Upper lobe of right lung (tissue), 1 donor: ENCODE results near the gene RBM24. TPM values are rescaled to one million over a fixed set of nuclear protein-coding genes. Genes with fewer than 3 reads are reported as not detected.

Source experiments
- ATAC-seq: fragments of 200-7000 bp; cut with Tn5 transposase; one replicate; pipeline ENCODE4 v1.9.1; 2020; ENCODE audit warnings: mild to moderate bottlenecking, moderate library complexity
- DNase-seq: peaks from one replicate; pipeline ENCODE4 v3.0.0-alpha.2; 2020
- H3K27ac ChIP-seq: fragments of 200-600 bp; one replicate; pipeline ENCODE4 v1.8.0; 2022
- H3K27me3 ChIP-seq: fragments of 200-600 bp; one replicate; pipeline ENCODE4 v1.8.0; 2022; ENCODE audit warnings: mild to moderate bottlenecking
- H3K36me3 ChIP-seq: fragments of 200-600 bp; one replicate; pipeline ENCODE4 v1.8.0; 2022
- H3K4me1 ChIP-seq: fragments of 200-600 bp; one replicate; pipeline ENCODE4 v1.8.0; 2022
- H3K4me3 ChIP-seq: fragments of 200-600 bp; one replicate; pipeline ENCODE4 v1.8.0; 2022; ENCODE audit warnings: mild to moderate bottlenecking
- H3K9me3 ChIP-seq: fragments of 200-600 bp; one replicate; pipeline ENCODE4 v1.8.0; 2022
- intact Hi-C: fragments of 100-400 bp; cut with DNase I; formaldehyde crosslinking; loops from one replicate; pipeline ENCODE4 v1.11.0; 2022
- total RNA-seq: library from RNA; stranded (reverse); fragmentation: NEBNext Ultra II Directional; extraction: Animal tissue kit (Norgen Biotek cat#: 25700); gene quantifications from one replicate; pipeline ENCODE4 v1.2.1, GENCODE V29; 2021
- TF ChIP-seq, protein P1 (sequence below): fragments of 200-600 bp; IDR thresholded peaks from one replicate; pipeline ENCODE4 v1.8.0; 2022; ENCODE audit warnings: antibody characterized with exemption
- donor health status: DM: no; HTN: yes; CAD: no; lungs with severe emphysema.

RBM24 gene
- total RNA-seq, 1 donor from 2014 or later = 0.49 TPM

DNA sequence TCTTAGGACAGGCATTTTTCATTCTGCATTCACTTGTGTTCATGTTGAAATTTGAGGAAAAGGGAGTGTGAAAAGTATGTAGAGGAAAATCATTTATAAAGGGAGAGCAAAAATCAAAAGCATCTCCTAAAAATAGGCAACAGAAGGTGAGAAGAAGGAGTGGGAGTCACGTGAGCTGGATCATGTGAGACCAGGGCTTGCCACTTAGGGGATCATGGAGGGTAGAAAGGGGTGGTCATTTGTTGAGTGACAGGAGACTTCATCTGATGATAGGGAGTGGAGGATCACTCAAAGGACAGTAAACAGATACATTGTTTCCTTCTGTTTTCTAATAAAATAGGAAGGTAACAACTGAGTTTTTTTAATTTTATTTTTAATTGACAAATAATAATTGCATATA lies 17.1 kb downstream of the RBM24 start:
- H3K4me1 ChIP-seq = no peaks in the 10 kb centered on the region
- H3K36me3 ChIP-seq = no peaks in the 10 kb centered on the region
- TF ChIP-seq, protein P1, sequence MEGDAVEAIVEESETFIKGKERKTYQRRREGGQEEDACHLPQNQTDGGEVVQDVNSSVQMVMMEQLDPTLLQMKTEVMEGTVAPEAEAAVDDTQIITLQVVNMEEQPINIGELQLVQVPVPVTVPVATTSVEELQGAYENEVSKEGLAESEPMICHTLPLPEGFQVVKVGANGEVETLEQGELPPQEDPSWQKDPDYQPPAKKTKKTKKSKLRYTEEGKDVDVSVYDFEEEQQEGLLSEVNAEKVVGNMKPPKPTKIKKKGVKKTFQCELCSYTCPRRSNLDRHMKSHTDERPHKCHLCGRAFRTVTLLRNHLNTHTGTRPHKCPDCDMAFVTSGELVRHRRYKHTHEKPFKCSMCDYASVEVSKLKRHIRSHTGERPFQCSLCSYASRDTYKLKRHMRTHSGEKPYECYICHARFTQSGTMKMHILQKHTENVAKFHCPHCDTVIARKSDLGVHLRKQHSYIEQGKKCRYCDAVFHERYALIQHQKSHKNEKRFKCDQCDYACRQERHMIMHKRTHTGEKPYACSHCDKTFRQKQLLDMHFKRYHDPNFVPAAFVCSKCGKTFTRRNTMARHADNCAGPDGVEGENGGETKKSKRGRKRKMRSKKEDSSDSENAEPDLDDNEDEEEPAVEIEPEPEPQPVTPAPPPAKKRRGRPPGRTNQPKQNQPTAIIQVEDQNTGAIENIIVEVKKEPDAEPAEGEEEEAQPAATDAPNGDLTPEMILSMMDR = no peak
- H3K27ac ChIP-seq = no peak overlapping the region
- no peaks in the 10 kb centered on the region for H3K27me3 ChIP-seq
- ATAC-seq = no peak
- intact Hi-C loops = no loop called here
- no peak overlapping the region for H3K4me3 ChIP-seq
- H3K9me3 ChIP-seq = no peaks in the 10 kb centered on the region
- no peak for DNase-seq

DNA sequence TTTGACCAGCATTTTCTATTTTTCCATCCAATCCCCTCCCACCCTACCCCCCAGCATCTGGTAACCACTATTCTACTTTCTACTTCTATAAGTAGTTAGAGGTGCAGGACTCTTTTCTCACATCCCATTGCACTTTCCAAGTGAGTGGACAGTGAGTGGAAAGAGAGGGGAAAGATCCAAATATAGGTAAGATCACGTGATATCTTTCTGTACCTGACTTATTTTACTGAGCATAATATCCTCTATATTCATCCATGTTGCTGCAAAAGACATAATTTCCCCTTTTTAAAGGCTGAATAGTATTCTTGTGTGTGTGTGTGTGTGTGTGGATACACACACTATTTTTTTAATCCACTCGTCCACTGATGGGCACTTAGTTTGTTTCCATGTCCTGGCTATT lies 18.1 kb downstream of the RBM24 start:
- no peak for DNase-seq
- H3K27ac ChIP-seq = no peak overlapping the region
- no peak overlapping the region for H3K4me3 ChIP-seq
- ATAC-seq = no peak
- intact Hi-C loops = no loop called here
- no peaks in the 10 kb centered on the region for H3K36me3 ChIP-seq
- no peaks in the 10 kb centered on the region for H3K4me1 ChIP-seq
- no peaks in the 10 kb centered on the region for H3K27me3 ChIP-seq
- TF ChIP-seq, protein P1 = no peak
- H3K9me3 ChIP-seq = no peaks in the 10 kb centered on the region

DNA sequence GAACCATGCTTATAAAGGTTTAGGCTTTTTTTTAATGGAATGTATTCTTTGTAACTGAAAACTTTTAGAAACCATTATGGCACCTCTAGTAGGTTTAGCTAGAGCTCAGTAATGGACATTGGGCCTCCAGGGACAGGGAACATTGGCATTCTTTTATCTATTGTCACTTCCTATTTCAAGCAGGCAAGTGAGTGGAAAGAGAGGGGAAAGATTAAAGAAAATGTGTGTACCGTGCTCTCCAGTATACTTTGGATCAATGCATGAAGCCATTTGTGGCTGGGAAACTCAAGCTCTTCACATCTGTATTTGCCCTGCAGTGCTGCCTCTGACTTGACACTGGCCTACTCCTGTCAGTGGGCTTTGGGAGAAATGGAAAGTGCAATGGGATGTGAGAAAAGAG lies 18.6 kb downstream of the RBM24 start:
- Histone ChIP-seq H3K27me3 (no peaks in the 10 kb centered on the region), H3K36me3 (no peaks in the 10 kb centered on the region), H3K27ac (no peak overlapping the region), H3K4me1 (no peaks in the 10 kb centered on the region), H3K9me3 (no peaks in the 10 kb centered on the region), H3K4me3 (no peak overlapping the region)
- DNase-seq = no peak
- TF ChIP-seq, protein P1 = no peak
- ATAC-seq = no peak
- intact Hi-C loops = no loop called here

DNA sequence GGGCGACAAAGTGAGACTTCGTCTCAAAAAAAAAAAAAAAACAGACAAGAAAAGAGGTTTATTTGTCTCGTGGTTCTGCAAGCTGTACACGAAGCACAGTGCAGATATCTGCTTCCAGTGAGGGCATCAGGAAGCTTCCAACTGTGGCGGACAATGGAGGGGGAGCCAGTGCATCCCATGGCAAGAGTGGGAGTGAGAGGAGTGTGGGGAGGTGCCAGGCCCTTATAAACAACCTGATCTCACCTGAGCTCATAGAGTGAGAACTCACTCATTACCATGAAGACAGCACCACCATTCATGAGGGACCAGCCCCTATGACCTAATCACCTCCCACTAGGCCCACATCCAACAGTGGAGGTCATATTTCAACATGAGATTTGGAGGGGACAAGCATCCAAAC lies 19.5 kb downstream of the RBM24 start:
- Histone ChIP-seq H3K36me3 (no peaks in the 10 kb centered on the region), H3K9me3 (no peaks in the 10 kb centered on the region), H3K4me1 (no peaks in the 10 kb centered on the region), H3K27me3 (no peaks in the 10 kb centered on the region), H3K27ac (no peak overlapping the region), H3K4me3 (no peak overlapping the region)
- intact Hi-C loops = no loop called here
- ATAC-seq (no peak), DNase-seq (no peak)
- TF ChIP-seq, protein P1 = no peak

DNA sequence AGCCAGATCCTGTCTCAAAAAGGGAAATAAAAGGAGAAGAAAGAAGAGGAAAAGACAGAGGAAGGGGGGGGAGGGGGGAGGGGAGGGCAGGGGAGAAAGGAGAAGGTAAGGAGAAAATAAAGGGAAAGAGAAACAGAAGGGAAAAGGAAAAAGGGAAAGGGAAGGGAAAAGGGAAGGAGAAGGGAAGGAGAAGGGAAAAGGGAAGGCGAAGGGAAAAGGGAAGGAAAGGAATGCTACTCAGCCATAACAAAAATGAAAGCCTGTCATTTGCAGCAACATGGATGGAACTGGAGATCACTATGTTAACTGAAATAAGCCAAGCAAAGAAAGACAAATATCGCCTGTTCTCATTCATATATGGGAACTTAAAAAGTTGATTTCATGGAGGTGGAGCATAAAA lies 22.3 kb downstream of the RBM24 start:
- no peaks in the 10 kb centered on the region for H3K36me3 ChIP-seq
- no peak overlapping the region for H3K4me3 ChIP-seq
- no peaks in the 10 kb centered on the region for H3K4me1 ChIP-seq
- no peak overlapping the region for H3K27ac ChIP-seq
- H3K9me3 ChIP-seq = no peaks in the 10 kb centered on the region
- no peak for DNase-seq
- TF ChIP-seq, protein P1 = no peak
- H3K27me3 ChIP-seq = no peaks in the 10 kb centered on the region
- intact Hi-C loops = no loop called here
- no peak for ATAC-seq
